MM.1S (cell line): ENCODE measurements around the gene TNKS1BP1.
"Not testable (repeated sequence)": the region's sequence is repeated elsewhere in the genome, so short reads cannot be mapped to it uniquely, and the experiment has no call there.

Experiments
- DNase-seq: peaks from one replicate; pipeline ENCODE4 v3.0.0-alpha.2; 2015
- H2AFZ ChIP-seq: fragments of 300-600 bp; sonication (generic); 2 replicates; pipeline ENCODE4 v1.6.0; 2016; ENCODE audit warnings: antibody characterized with exemption, low read length
- H3F3A ChIP-seq: fragments of 300-600 bp; sonication (generic); 2 replicates; pipeline ENCODE4 v1.6.1; 2016; ENCODE audit warnings: mild to moderate bottlenecking, antibody characterized with exemption, low read length, moderate library complexity, mixed read lengths; ENCODE audit not compliant: insufficient read depth
- H3K27ac ChIP-seq: fragments of 300-600 bp; sonication (generic); 2 replicates; pipeline ENCODE4 v1.5.1; 2016; ENCODE audit warnings: mild to moderate bottlenecking, low read length
- H3K27me3 ChIP-seq: fragments of 300-600 bp; sonication (generic); replicated peaks from 2 replicates; pipeline ENCODE4 v1.6.0; 2016; ENCODE audit warnings: low read length; ENCODE audit not compliant: insufficient read depth
- H3K36me3 ChIP-seq: fragments of 300-600 bp; sonication (generic); replicated peaks from 2 replicates; pipeline ENCODE4 v1.6.1; 2016; ENCODE audit warnings: mild to moderate bottlenecking, low read length, mixed read lengths; ENCODE audit not compliant: insufficient read depth
- H3K4me1 ChIP-seq: fragments of 300-600 bp; sonication (generic); 2 replicates; pipeline ENCODE4 v1.6.1; 2016; ENCODE audit warnings: low read length, mixed read lengths
- H3K4me2 ChIP-seq: fragments of 300-600 bp; sonication (generic); 2 replicates; pipeline ENCODE4 v1.6.0; 2016; ENCODE audit warnings: low read depth, low read length
- H3K4me3 ChIP-seq: fragments of 300-600 bp; sonication (generic); 2 replicates; pipeline ENCODE4 v1.5.1; 2016; ENCODE audit warnings: low read length, mixed read lengths
- H3K79me2 ChIP-seq: fragments of 300-600 bp; sonication (generic); 2 replicates; pipeline ENCODE4 v1.6.1; 2016; ENCODE audit warnings: mixed run types, low read length, mixed read lengths
- H3K9ac ChIP-seq: fragments of 300-600 bp; sonication (generic); 2 replicates; pipeline ENCODE4 v1.6.1; 2016; ENCODE audit warnings: low read length, mixed read lengths
- H3K9me2 ChIP-seq: fragments of 300-600 bp; sonication (generic); replicated peaks from 2 replicates; pipeline ENCODE4 v1.6.1; 2016; ENCODE audit warnings: mild to moderate bottlenecking, low read length, mixed read lengths; ENCODE audit not compliant: insufficient read depth
- H3K9me3 ChIP-seq: fragments of 300-600 bp; sonication (generic); replicated peaks from 2 replicates; pipeline ENCODE4 v1.6.1; 2016; ENCODE audit warnings: mild to moderate bottlenecking, low read length, mixed read lengths; ENCODE audit not compliant: insufficient read depth
- H4K20me1 ChIP-seq: fragments of 300-600 bp; sonication (generic); 2 replicates; pipeline ENCODE4 v1.6.1; 2016; ENCODE audit warnings: mild to moderate bottlenecking, low read length, moderate library complexity, mixed read lengths; ENCODE audit not compliant: insufficient read depth
- EZH2 ChIP-seq: fragments of 300-600 bp; sonication (generic); optimal IDR thresholded peaks from 2 replicates; pipeline ENCODE3; 2017; ENCODE audit warnings: low read depth, mild to moderate bottlenecking, antibody characterized with exemption, low read length, mixed read lengths
- EZH2phosphoT487 ChIP-seq: fragments of 300-600 bp; sonication (generic); IDR thresholded peaks from 2 replicates; pipeline ENCODE4 v1.6.1; 2018; ENCODE audit warnings: antibody characterized with exemption, low read length
- TF ChIP-seq, protein P1 (sequence below): fragments of 300-600 bp; sonication (generic); IDR thresholded peaks from 2 replicates; pipeline ENCODE4 v1.5.1; 2016; ENCODE audit warnings: antibody characterized with exemption, low read length, mixed read lengths

The TNKS1BP1 gene

DNA sequence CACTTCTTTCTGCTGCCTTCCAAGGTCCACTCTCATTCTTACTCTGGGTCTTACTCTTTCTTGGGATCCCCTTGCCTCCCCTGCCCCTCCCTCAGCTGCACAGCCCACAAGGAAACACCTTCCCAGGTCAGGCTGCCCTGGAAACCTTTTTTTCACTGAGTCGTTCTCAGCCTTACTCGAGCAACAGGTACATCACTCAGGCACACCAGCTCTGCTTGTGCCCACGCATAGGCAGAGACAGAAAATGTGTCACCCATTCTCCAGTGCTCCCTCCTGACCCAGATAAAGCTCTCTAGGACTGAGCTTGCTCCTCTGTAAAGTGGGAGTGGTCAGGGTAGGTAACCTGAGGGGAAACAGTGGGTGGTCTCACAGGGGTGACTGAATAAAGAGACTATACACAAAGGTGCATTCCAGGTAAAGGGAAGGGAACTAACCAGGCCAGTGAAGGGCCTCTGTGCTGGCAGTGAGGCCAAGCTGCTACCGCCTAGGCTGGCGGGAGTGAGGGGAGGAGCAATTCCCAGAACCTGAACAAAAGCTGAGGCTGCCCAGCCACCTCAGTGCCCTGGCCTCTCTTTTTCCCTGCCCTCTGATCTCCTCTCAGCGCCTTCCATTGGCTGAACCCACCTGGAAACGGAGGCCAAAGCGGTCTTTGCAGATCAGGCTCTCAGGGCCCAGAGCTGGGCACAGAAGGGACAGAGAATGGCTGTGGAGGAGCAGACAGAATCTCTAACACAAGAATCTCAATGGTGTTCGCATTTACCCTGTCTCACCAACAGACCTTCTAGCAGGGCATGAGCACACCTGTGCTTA lies 40.3 kb upstream of the TNKS1BP1 start:
- Histone ChIP-seq H3K9ac (no peak overlapping the region), H3K27me3 (no peaks in the 10 kb centered on the region), H2AFZ (no peak overlapping the region), H3K4me3 (no peak overlapping the region), H3K9me3 (no peaks in the 10 kb centered on the region), H4K20me1 (no peaks in the 10 kb centered on the region), H3K9me2 (no peaks in the 10 kb centered on the region), H3K27ac (no peak overlapping the region), H3K4me1 (no peaks in the 10 kb centered on the region), H3K36me3 (no peaks in the 10 kb centered on the region), H3F3A (no peaks in the 10 kb centered on the region), H3K4me2 (no peak overlapping the region), H3K79me2 (no peaks in the 10 kb centered on the region)
- DNase-seq: no peak
- TF ChIP-seq EZH2 (no peak), EZH2phosphoT487 (no peak)
- TF ChIP-seq, protein P1, sequence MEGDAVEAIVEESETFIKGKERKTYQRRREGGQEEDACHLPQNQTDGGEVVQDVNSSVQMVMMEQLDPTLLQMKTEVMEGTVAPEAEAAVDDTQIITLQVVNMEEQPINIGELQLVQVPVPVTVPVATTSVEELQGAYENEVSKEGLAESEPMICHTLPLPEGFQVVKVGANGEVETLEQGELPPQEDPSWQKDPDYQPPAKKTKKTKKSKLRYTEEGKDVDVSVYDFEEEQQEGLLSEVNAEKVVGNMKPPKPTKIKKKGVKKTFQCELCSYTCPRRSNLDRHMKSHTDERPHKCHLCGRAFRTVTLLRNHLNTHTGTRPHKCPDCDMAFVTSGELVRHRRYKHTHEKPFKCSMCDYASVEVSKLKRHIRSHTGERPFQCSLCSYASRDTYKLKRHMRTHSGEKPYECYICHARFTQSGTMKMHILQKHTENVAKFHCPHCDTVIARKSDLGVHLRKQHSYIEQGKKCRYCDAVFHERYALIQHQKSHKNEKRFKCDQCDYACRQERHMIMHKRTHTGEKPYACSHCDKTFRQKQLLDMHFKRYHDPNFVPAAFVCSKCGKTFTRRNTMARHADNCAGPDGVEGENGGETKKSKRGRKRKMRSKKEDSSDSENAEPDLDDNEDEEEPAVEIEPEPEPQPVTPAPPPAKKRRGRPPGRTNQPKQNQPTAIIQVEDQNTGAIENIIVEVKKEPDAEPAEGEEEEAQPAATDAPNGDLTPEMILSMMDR: no peak

DNA sequence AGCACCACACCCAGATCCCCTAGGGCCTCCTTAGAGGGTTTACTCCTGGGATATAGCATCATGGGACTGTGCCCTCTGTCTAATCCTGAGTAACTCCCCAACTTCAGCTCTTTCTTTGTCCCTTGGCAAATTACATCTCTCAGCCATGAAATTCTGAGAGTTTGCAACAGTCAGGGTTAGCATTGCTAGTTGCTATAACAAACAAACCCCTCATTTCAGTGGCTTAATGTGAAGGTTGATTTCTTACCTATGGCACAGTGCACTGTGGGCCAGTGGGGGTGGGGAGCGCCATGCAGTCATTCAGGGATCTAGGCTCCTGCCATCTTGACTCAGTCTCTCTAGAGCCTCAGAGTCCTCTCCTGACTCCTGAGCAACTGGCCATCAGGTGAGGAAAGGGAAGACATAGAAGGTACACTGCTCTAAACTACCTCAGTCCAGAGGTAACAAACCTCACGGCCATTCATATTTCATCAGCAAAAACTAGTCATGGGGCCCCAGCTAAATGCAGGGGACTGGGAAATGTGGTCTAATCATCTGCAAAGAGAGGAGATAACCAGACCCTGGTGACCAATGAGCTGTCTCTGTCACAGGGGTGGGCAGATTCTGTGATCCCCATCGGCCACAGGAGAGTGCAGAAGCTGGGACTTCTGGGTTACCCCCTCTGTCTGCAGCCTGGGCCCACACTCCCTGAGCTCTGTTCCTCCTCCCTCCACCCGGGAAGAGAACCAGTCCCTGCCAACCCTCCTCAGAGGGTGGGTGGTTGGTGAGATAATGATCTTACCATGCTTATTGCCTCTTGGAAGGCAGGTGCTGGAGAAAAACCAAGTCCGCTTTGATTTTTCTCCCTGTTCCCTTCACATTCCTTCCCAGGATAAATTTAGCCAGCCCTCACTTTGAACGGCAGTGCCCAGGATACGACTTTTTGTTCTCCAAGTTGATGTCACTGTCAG lies 38.7 kb upstream of the TNKS1BP1 start:
- Histone ChIP-seq H3K4me3 (no peak overlapping the region), H3K9me2 (no peaks in the 10 kb centered on the region), H3K4me1 (no peaks in the 10 kb centered on the region), H3K79me2 (no peaks in the 10 kb centered on the region), H3K36me3 (no peaks in the 10 kb centered on the region), H4K20me1 (no peaks in the 10 kb centered on the region), H3K4me2 (no peak overlapping the region), H2AFZ (no peak overlapping the region), H3K9me3 (no peaks in the 10 kb centered on the region), H3K27ac (no peak overlapping the region), H3K27me3 (no peaks in the 10 kb centered on the region), H3F3A (no peaks in the 10 kb centered on the region), H3K9ac (no peak overlapping the region)
- TF ChIP-seq EZH2: no peak
- TF ChIP-seq EZH2phosphoT487: no peak
- TF ChIP-seq, protein P1: no peak
- DNase-seq: no peak

DNA sequence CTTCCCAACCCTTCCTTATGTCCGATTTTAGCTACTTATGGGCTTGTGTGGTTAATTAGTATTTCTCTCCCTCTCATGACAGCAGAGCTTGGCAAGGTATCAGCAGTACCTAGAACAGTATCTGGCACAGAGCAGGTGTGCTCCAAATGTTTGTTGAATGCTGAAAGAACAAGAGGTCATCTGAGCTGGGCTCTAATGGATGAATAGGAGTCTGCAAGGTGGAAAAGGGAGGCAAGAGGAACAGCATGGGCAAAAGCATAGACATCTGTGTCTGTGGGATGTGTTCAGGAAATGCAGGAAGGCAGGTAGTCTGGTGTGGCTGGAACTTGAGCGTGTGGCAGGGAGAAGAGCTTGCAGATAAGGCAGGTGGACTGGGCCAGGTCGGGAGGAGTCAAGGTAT lies 37.2 kb upstream of the TNKS1BP1 start:
- TF ChIP-seq EZH2phosphoT487 (no peak), EZH2 (no peak)
- TF ChIP-seq, protein P1: no peak
- Histone ChIP-seq H3K4me2 (no peak overlapping the region), H3K27me3 (no peaks in the 10 kb centered on the region)

DNA sequence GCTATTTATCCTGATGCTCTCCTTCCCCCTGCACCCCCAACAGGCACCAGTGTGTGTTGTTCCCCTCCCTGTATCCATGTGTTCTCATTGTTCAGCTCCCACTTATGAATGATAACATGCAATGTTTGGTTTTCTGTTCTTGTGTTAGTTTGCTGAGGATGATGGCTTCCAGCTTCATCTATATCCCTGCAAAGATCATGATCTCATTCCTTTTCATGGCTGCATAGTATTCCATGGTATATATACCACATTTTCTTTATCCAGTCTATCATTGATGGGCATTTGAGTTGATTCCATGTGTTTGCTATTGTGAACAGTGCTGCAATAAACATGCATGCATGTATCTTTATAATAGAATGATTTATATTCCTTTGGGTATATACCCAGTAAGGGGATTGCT lies 36.7 kb upstream of the TNKS1BP1 start:
- not testable (repeated sequence) for H3K9ac ChIP-seq, H3K27ac ChIP-seq, H3K4me2 ChIP-seq, H4K20me1 ChIP-seq, H3K4me1 ChIP-seq, DNase-seq, H2AFZ ChIP-seq, H3K36me3 ChIP-seq, H3K27me3 ChIP-seq, H3K4me3 ChIP-seq, H3K79me2 ChIP-seq, H3K9me2 ChIP-seq, H3K9me3 ChIP-seq, H3F3A ChIP-seq

More for the DNA sequence above, 37.2 kb upstream of the TNKS1BP1 start:
- Histone ChIP-seq H3K9me2 (no peaks in the 10 kb centered on the region), H3K4me1 (no peaks in the 10 kb centered on the region), H3F3A (no peaks in the 10 kb centered on the region), H3K9ac (no peak overlapping the region), H3K9me3 (no peaks in the 10 kb centered on the region), H2AFZ (no peak overlapping the region), H3K27ac (no peak overlapping the region), H3K79me2 (no peaks in the 10 kb centered on the region), H3K36me3 (no peaks in the 10 kb centered on the region), H4K20me1 (no peaks in the 10 kb centered on the region), H3K4me3 (no peak overlapping the region)
- DNase-seq: no peak
